Measurements from ENCODE around the gene ANKRD18A.

The ANKRD18A gene

DNA sequence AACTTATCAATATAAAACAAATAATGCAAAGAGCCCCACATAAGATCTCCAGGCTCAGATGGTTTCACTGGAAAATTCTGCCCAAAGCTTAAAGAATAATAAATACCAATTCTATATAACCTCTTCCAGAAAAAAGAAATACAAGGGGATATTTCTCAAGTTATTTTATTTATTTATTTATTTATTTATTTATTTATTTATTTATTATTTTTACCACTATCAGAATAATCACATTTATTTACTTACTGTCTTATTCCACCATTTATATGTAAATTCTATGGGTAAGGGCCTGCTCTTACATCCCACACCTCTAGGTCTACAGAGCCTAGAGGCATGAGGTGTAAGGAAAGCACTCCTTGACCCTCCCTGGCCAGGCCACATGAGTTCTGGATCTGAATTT lies 91.1 kb downstream of the ANKRD18A start:
- no peak for DNase-seq (ENCODE audit: low read depth in 2 of 2)

DNA sequence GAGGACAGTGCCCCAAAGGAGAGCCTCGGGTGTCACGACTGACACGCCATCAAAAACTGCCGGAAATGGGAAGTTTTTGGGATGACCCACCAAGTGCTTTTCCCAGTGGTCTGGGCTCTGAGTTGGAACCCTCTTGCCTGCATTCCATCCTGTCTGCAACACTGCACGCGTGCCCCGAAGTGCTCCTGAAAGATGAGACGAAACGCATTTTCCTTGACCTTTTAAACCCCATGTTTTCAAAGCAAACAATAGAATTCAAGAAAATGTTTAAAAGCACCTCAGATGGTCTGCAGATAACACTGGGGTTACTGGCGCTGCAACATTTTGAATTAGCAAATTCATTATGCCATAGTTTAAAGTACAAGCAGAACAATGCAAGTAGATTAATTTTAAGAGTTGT lies 92.9 kb downstream of the ANKRD18A start:
- no peak for DNase-seq (ENCODE audit: low read depth in 2 of 2)

DNA sequence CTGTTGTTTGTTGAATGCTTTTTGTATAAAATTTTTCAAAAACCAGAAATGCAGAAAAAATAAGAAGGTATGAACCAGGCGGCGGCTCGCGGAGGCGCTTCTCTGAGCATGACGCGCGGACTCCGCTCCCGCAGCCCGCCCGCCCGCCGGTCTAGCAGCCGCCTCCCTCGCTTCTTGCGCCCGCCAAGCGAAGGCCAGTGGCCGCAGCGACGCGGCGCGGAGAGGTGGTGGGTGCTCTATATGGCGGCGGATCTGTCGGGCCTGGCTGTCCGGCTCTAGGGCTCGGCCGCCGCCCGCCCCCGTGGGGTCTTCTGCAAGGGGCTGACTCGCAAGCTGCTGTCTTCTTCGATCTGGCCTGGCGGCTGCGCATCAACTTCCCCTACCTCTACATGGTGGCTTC lies 93.8 kb downstream of the ANKRD18A start:
- DNase-seq (ENCODE audit: low read depth in 2 of 2) = no peak

DNA sequence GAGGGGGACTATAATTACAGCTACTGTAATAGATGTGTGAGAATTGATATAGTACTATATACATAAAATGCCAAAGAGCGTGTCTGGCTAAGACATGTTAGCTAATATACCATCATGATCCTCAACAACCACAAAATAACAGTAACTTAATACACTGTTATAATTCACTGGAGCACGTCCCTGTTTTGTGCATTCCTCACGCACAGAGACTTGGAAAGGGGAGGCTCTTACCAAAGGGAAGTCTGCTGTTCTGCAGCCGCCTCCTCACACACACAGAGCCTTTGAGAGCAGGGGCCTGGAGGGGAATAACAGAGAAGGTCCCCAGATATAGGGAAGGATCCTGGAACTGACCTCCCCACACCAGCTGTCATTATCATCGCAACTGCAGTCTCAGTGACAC lies 97.3 kb downstream of the ANKRD18A start:
- no peak for DNase-seq (ENCODE audit: low read depth in 2 of 2)

DNA sequence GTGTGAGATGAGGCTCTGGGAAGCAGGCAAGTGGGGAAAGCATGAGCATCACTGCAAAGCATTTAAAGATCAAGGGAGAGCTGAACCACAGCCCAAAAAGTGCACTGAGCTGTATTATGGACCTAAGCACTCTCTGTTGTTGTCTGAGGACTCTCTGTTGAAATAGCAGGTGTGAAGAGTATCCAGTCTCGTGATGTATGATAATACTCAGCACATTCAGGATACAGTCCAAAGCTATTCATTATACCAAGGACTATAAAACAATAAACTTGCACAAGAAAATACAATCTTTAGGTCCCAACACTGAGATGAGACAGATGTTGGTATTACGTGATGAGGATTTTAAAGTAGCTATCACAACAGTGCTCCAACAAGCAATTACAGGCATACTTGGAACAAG lies 98.6 kb downstream of the ANKRD18A start:
- DNase-seq (ENCODE audit: low read depth in 2 of 2) = no peak
